ENCODE data around the gene CLASP1. TPM values are rescaled to one million over a fixed set of nuclear protein-coding genes. Genes with fewer than 3 reads are reported as not detected.
"Not testable (repeated sequence)": the region's sequence is repeated elsewhere in the genome, so short reads cannot be mapped to it uniquely, and the experiment has no call there.

CLASP1 gene
- total and polyA plus RNA-seq, 4 donors, result 7.5 to 50.0 (median 21.9) TPM

DNA sequence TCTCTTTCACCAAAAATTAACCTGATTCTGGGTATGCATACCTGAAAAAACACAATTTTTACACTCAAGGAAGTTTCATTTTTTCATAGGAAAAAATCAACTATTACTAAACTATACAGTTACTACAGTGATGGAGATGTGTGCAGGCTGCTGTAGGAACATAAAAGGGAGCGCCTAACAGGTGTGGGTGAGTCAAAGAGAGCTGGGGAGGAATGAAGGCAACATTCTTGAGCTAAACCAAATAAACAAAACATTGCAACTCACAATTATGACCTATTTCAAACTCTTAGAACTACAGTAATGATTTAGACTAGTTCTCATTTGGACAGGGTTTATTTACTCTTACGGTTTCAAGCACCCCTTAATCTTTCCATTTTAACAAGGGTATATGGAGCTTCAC lies 13.4 kb upstream of the CLASP1 start:
- no peaks in the 10 kb centered on the region for H3K9me3 ChIP-seq (ENCODE audit: control insufficient read depth in 4 of 4, low read length in 3 of 4)
- TF ChIP-seq EGR1 (IDR thresholded peaks at IDR 0.05; ENCODE audit: low read depth in 2 of 2), result no peak
- no peak overlapping the region for H3K4me3 ChIP-seq (ENCODE audit: low read depth in 1 of 3, low read length in 3 of 3)
- 99% methylated on average over 2 of the region's 2 CpGs for WGBS
- no peaks in the 10 kb centered on the region for H3K27me3 ChIP-seq (ENCODE audit: control insufficient read depth in 4 of 4, insufficient read depth in 4 of 4, low read length in 3 of 4)
- H3K36me3 ChIP-seq (ENCODE audit: control insufficient read depth in 4 of 4, insufficient read depth in 3 of 4, low read depth in 1 of 4, low read length in 3 of 4), result no peaks in the 10 kb centered on the region
- no peak overlapping the region for H3K9ac ChIP-seq (ENCODE audit: low read depth in 1 of 2, low read length in 2 of 2)
- H3K27ac ChIP-seq (ENCODE audit: low read depth in 1 of 2, low read length in 2 of 2), result no peak overlapping the region
- no peaks in the 10 kb centered on the region for H3K4me1 ChIP-seq (ENCODE audit: control insufficient read depth in 4 of 4, insufficient read depth in 4 of 4, low read length in 3 of 4)
- DNase-seq (ENCODE audit: low spot score), result no peak

DNA sequence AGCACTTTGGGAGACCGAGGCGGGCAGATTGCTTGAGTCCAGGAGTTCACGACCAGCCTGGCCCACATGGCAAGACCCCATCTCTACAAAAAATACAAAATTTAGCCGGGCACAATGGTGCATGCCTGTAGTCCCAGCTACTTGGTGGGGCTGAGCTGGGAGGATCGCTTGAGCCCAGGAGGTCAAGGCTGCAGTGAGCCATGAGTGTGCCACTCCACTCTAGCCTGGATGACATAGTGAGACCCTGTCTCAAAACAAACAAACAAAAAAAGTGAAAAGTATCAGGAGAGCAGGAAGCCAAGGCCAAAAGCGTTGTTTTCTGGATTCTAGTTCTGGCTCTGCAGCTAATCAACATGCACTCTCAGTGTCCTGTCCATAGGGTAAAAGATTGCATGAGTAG lies 10.7 kb upstream of the CLASP1 start:
- WGBS, result 82% methylated on average over 6 of the region's 6 CpGs
- TF ChIP-seq CTCF (IDR thresholded peaks at IDR 0.05; ENCODE audit: low read depth, low read length, missing input control) (no peak), YY1 (IDR thresholded peaks at IDR 0.05) (no peak), HNF4G (IDR thresholded peaks at IDR 0.05) (no peak)
- no peak overlapping the region for H3K27ac ChIP-seq (ENCODE audit: low read depth in 1 of 2, low read length in 2 of 2)

GRCh38 chr2:121658393-121658792 lies 9.1 kb upstream of the CLASP1 start:
- not testable (repeated sequence) for H3K9me3 ChIP-seq (ENCODE audit: control insufficient read depth in 4 of 4, low read length in 3 of 4); H3K27ac ChIP-seq (ENCODE audit: low read depth in 1 of 2, low read length in 2 of 2); H3K4me1 ChIP-seq (ENCODE audit: control insufficient read depth in 4 of 4, insufficient read depth in 4 of 4, low read length in 3 of 4); H3K9ac ChIP-seq (ENCODE audit: low read depth in 1 of 2, low read length in 2 of 2); H3K36me3 ChIP-seq (ENCODE audit: control insufficient read depth in 4 of 4, insufficient read depth in 3 of 4, low read depth in 1 of 4, low read length in 3 of 4); H3K27me3 ChIP-seq (ENCODE audit: control insufficient read depth in 4 of 4, insufficient read depth in 4 of 4, low read length in 3 of 4); H3K4me3 ChIP-seq (ENCODE audit: low read depth in 1 of 3, low read length in 3 of 3); DNase-seq (ENCODE audit: low spot score)
- 89% methylated on average over 1 of the region's 1 CpG for WGBS

More for the DNA sequence above, 10.7 kb upstream of the CLASP1 start:
- Histone ChIP-seq H3K9ac (ENCODE audit: low read depth in 1 of 2, low read length in 2 of 2) (no peak overlapping the region), H3K36me3 (ENCODE audit: control insufficient read depth in 4 of 4, insufficient read depth in 3 of 4, low read depth in 1 of 4, low read length in 3 of 4) (no peaks in the 10 kb centered on the region), H3K9me3 (ENCODE audit: control insufficient read depth in 4 of 4, low read length in 3 of 4) (no peaks in the 10 kb centered on the region), H3K27me3 (ENCODE audit: control insufficient read depth in 4 of 4, insufficient read depth in 4 of 4, low read length in 3 of 4) (no peaks in the 10 kb centered on the region), H3K4me1 (ENCODE audit: control insufficient read depth in 4 of 4, insufficient read depth in 4 of 4, low read length in 3 of 4) (no peaks in the 10 kb centered on the region), H3K4me3 (ENCODE audit: low read depth in 1 of 3, low read length in 3 of 3) (no peak overlapping the region)
- no peak for DNase-seq (ENCODE audit: low spot score)

DNA sequence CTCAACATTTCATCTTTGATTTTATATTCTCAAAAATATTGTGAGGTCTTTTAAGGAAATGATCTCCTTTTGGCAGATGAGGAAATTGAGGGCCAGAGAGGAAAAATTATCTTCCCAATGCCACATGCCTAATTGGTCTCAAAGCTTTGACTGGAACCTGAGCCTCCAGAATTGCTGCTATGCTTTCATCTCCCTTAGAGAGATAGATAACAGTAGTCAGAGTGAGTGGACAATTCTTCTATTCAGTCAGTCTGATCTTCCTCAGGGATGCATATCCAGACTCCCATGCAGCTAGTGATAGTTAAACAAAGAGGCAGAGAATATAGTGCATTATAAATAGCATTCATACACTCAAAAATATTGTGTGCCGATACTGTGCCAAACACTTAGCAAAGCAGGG lies 3.8 kb upstream of the CLASP1 start:
- Histone ChIP-seq H3K4me3 (ENCODE audit: low read depth in 1 of 3, low read length in 3 of 3) (no peak overlapping the region), H3K27me3 (ENCODE audit: control insufficient read depth in 4 of 4, insufficient read depth in 4 of 4, low read length in 3 of 4) (no peaks in the 10 kb centered on the region), H3K36me3 (ENCODE audit: control insufficient read depth in 4 of 4, insufficient read depth in 3 of 4, low read depth in 1 of 4, low read length in 3 of 4) (no peaks in the 10 kb centered on the region), H3K27ac (ENCODE audit: low read depth in 1 of 2, low read length in 2 of 2) (no peak overlapping the region), H3K9ac (ENCODE audit: low read depth in 1 of 2, low read length in 2 of 2) (no peak overlapping the region), H3K4me1 (ENCODE audit: control insufficient read depth in 4 of 4, insufficient read depth in 4 of 4, low read length in 3 of 4) (peaks cover 0 to 15% (median 11%) of the 10 kb centered on the region in 4 donors), H3K9me3 (ENCODE audit: control insufficient read depth in 4 of 4, low read length in 3 of 4) (no peaks in the 10 kb centered on the region)
- WGBS, result 97% methylated on average over 1 of the region's 1 CpG
- no peak for DNase-seq (ENCODE audit: low spot score)
- TF ChIP-seq REST (IDR thresholded peaks at IDR 0.05) (no peak), TAF1 (conservative IDR thresholded peaks at IDR 0.05) (no peak), GABPA (IDR thresholded peaks at IDR 0.05 in 1 of 2, conservative IDR thresholded peaks at IDR 0.05 in 1 of 2) (no peak), CTCF (IDR thresholded peaks at IDR 0.05; ENCODE audit: low read depth, low read length, missing input control) (no peak), MAX (IDR thresholded peaks at IDR 0.05) (no peak), ATF3 (IDR thresholded peaks at IDR 0.05) (no peak), SP1 (IDR thresholded peaks at IDR 0.05) (no peak), RAD21 (IDR thresholded peaks at IDR 0.05) (no peak), JUND (IDR thresholded peaks at IDR 0.05) (no peak), HNF4A (conservative IDR thresholded peaks at IDR 0.05) (no peak), NR2F2 (IDR thresholded peaks at IDR 0.05) (no peak), FOXA1 (IDR thresholded peaks at IDR 0.05) (no peak), EGR1 (IDR thresholded peaks at IDR 0.05; ENCODE audit: low read depth in 2 of 2) (no peak), RXRA (IDR thresholded peaks at IDR 0.05) (no peak), FOXA2 (IDR thresholded peaks at IDR 0.05) (no peak)
